H1 (cell line): ENCODE measurements around the gene KLHL28. TPM values are rescaled to one million over a fixed set of nuclear protein-coding genes. Genes with fewer than 3 reads are reported as not detected.
A peak's percentile ranks its signal among the peaks of the same experiment; 100 is the strongest.

Experiments used
- CTCF ChIA-PET: fragments of 300-600 bp; sonication (Branson Sonifier 250); formaldehyde crosslinking; loops from one replicate; lab custom pipeline; 2021; ENCODE audit not compliant: partially characterized antibody; lab: Charles Lee
- POLR2A ChIA-PET: fragments of 300-600 bp; sonication (Branson Sonifier 250); formaldehyde crosslinking; loops from one replicate; lab custom pipeline; 2021; ENCODE audit warnings: inconsistent platforms; ENCODE audit not compliant: partially characterized antibody; lab: Charles Lee
- DNase-seq, 2 experiments: peaks; one replicate each; pipeline versions ENCODE4 v3.0.0 to v3.0.0-alpha.2; 2010 to 2022; ENCODE audit warnings: low spot score in 2 of 2, low read depth in 1 of 2, mixed read lengths in 1 of 2
- FAIRE-seq: peaks from 2 replicates; lab custom pipeline; 2011; peaks lifted over from hg19 to GRCh38; lab: Jason Lieb, UNC
- H2AFZ ChIP-seq: 2 replicates; pipeline ENCODE4 v1.8.1; 2012; ENCODE audit warnings: low read length, inconsistent platforms
- H2AK5ac ChIP-seq: 2 replicates; pipeline ENCODE4 v1.6.1; 2013; ENCODE audit warnings: low read depth, low read length
- H2BK120ac ChIP-seq: replicated peaks from 2 replicates; pipeline ENCODE3; 2013; ENCODE audit warnings: low read depth, low read length, inconsistent platforms
- H2BK12ac ChIP-seq: 2 replicates; pipeline ENCODE4 v1.6.1; 2013; ENCODE audit warnings: low read depth, low read length
- H2BK15ac ChIP-seq: 2 replicates; pipeline ENCODE4 v1.6.1; 2013; ENCODE audit warnings: low read length
- H2BK20ac ChIP-seq: 2 replicates; pipeline ENCODE4 v1.6.1; 2013; ENCODE audit warnings: low read length
- H2BK5ac ChIP-seq: 2 replicates; pipeline ENCODE4 v1.6.1; 2013; ENCODE audit warnings: low read depth, low read length
- H3K14ac ChIP-seq: 2 replicates; pipeline ENCODE4 v1.6.1; 2013; ENCODE audit warnings: inconsistent platforms; ENCODE audit not compliant: insufficient read length
- H3K18ac ChIP-seq: 2 replicates; pipeline ENCODE4 v1.6.1; 2013; ENCODE audit warnings: low read length; ENCODE audit errors: extremely low read depth
- H3K23ac ChIP-seq: 2 replicates; pipeline ENCODE4 v1.6.1; 2013; ENCODE audit warnings: inconsistent platforms; ENCODE audit not compliant: insufficient read length
- H3K23me2 ChIP-seq: 2 replicates; pipeline ENCODE4 v1.6.1; 2013; ENCODE audit warnings: low read depth, low read length
- H3K27ac ChIP-seq: 2 replicates; pipeline ENCODE4 v1.6.1; 2011; ENCODE audit warnings: low read depth, low read length, inconsistent platforms
- H3K27me3 ChIP-seq, 4 experiments: replicated peaks in 1 of 4; 1 replicate in 1 of 4; 2 replicates in 3 of 4; pipeline versions ENCODE4 v1.6.1 to v1.8.1; 2011 to 2013; ENCODE audit warnings: low read length in 3 of 4, mild to moderate bottlenecking in 3 of 4, inconsistent platforms in 2 of 4, mixed read lengths in 2 of 4, moderate library complexity in 1 of 4; ENCODE audit not compliant: control insufficient read depth in 3 of 4, insufficient read depth in 3 of 4; ENCODE audit errors: extremely low read depth in 1 of 4
- H3K36me3 ChIP-seq, 4 experiments: 2 replicates each; pipeline versions ENCODE4 v1.6.1 to v1.8.1; 2011 to 2013; ENCODE audit warnings: mild to moderate bottlenecking in 4 of 4, low read length in 3 of 4, moderate library complexity in 2 of 4, control low read depth in 1 of 4, inconsistent platforms in 1 of 4; ENCODE audit not compliant: insufficient read depth in 4 of 4, control insufficient read depth in 2 of 4
- H3K4ac ChIP-seq: replicated peaks from 2 replicates; pipeline ENCODE3; 2013; ENCODE audit warnings: low read length, low read depth, mixed read lengths, inconsistent platforms; ENCODE audit not compliant: insufficient read length
- H3K4me1 ChIP-seq, 4 experiments: replicated peaks in 1 of 4; 1 replicate in 1 of 4; 2 replicates in 3 of 4; pipeline versions ENCODE4 v1.6.1 to v1.8.1; 2011 to 2013; ENCODE audit warnings: low read length in 3 of 4, inconsistent platforms in 2 of 4, mixed read lengths in 1 of 4; ENCODE audit not compliant: insufficient read depth in 4 of 4, control insufficient read depth in 3 of 4
- H3K4me2 ChIP-seq, 2 experiments: 2 replicates each; pipeline versions ENCODE4 v1.6.1 to v1.8.1; 2011 to 2013; ENCODE audit warnings: low read depth in 2 of 2, low read length in 2 of 2, control low read depth in 1 of 2, inconsistent platforms in 1 of 2, mild to moderate bottlenecking in 1 of 2; ENCODE audit not compliant: insufficient read depth in 1 of 2
- H3K4me3 ChIP-seq, 4 experiments: fragments of 200-600, 300-600 bp in 1 of 4; sonication (generic), shearing (Covaris generic), sonication (Bioruptor Twin) in 1 of 4; 2 replicates each; pipeline versions ENCODE4 v1.5.1 to v1.8.1; 2011 to 2016; ENCODE audit warnings: low read length in 4 of 4, low read depth in 3 of 4, control low read depth in 2 of 4, inconsistent platforms in 2 of 4, mild to moderate bottlenecking in 2 of 4, mixed read lengths in 1 of 4, moderate library complexity in 1 of 4; ENCODE audit not compliant: insufficient read depth in 2 of 4; ENCODE audit errors: extremely low read depth in 1 of 4
- H3K56ac ChIP-seq: replicated peaks from 2 replicates; pipeline ENCODE3; 2013; ENCODE audit warnings: low read depth, mild to moderate bottlenecking, mixed read lengths, low read length, inconsistent platforms; ENCODE audit not compliant: insufficient read length
- H3K79me1 ChIP-seq: 2 replicates; pipeline ENCODE4 v1.6.1; 2013; ENCODE audit warnings: low read depth, low read length, control low read depth
- H3K79me2 ChIP-seq, 2 experiments: 2 replicates each; pipeline versions ENCODE4 v1.6.1 to v1.8.1; 2012 to 2013; ENCODE audit warnings: low read length in 2 of 2, mild to moderate bottlenecking in 2 of 2, inconsistent platforms in 1 of 2; ENCODE audit not compliant: insufficient read depth in 2 of 2, control insufficient read depth in 1 of 2
- H3K9ac ChIP-seq, 4 experiments: replicated peaks in 1 of 4; 1 replicate in 1 of 4; 2 replicates in 3 of 4; pipeline versions ENCODE4 v1.6.1 to v1.8.1; 2011 to 2013; ENCODE audit warnings: low read depth in 3 of 4, low read length in 3 of 4, control low read depth in 2 of 4, mild to moderate bottlenecking in 2 of 4, moderate library complexity in 2 of 4, inconsistent platforms in 1 of 4; ENCODE audit errors: extremely low read depth in 1 of 4
- H3K9me3 ChIP-seq, 2 experiments: 2 replicates each; pipeline versions ENCODE4 v1.6.1 to v1.8.1; 2012 to 2013; ENCODE audit warnings: mild to moderate bottlenecking in 2 of 2, moderate library complexity in 2 of 2, control low read depth in 1 of 2, inconsistent platforms in 1 of 2, low read depth in 1 of 2, low read length in 1 of 2, mixed read lengths in 1 of 2; ENCODE audit not compliant: insufficient read depth in 2 of 2
- H4K20me1 ChIP-seq, 2 experiments: replicated peaks in 1 of 2; 2 replicates each; pipeline versions ENCODE3 to v1.8.1; 2011 to 2013; ENCODE audit warnings: inconsistent platforms in 2 of 2, low read length in 2 of 2, mild to moderate bottlenecking in 1 of 2; ENCODE audit not compliant: insufficient read depth in 2 of 2, control insufficient read depth in 1 of 2
- H4K5ac ChIP-seq: 2 replicates; pipeline ENCODE4 v1.6.1; 2013; ENCODE audit warnings: low read length, low read depth, mixed read lengths, inconsistent platforms; ENCODE audit not compliant: insufficient read length
- H4K8ac ChIP-seq: 2 replicates; pipeline ENCODE4 v1.8.0; 2013; ENCODE audit warnings: mild to moderate bottlenecking, moderate library complexity, low read length, inconsistent platforms; ENCODE audit not compliant: insufficient read depth; ENCODE audit errors: extremely low read depth
- H4K91ac ChIP-seq: replicated peaks from 2 replicates; pipeline ENCODE3; 2013; ENCODE audit warnings: low read length, mixed read lengths, inconsistent platforms; ENCODE audit not compliant: insufficient read length
- BRCA1 ChIP-seq: IDR thresholded peaks from 2 replicates; pipeline ENCODE4 v1.6.1; 2012; ENCODE audit warnings: low read depth, low read length, improper control_type of control experiment
- EP300 ChIP-seq, 2 experiments: IDR thresholded peaks; 1 replicate in 1 of 2; 2 replicates in 1 of 2; pipeline ENCODE4 v1.6.1; 2011 to 2012; ENCODE audit warnings: low read depth in 2 of 2, low read length in 2 of 2, mild to moderate bottlenecking in 2 of 2, borderline replicate concordance in 1 of 2, inconsistent platforms in 1 of 2, moderate library complexity in 1 of 2
- SP1 ChIP-seq: IDR thresholded peaks from 2 replicates; pipeline ENCODE4 v1.6.1; 2011; ENCODE audit warnings: low read depth, low read length
- SRF ChIP-seq: IDR thresholded peaks from 2 replicates; pipeline ENCODE4 v1.6.1; 2011; ENCODE audit warnings: mild to moderate bottlenecking, low read depth, low read length, moderate library complexity
- USF2 ChIP-seq: IDR thresholded peaks from 2 replicates; pipeline ENCODE4 v1.6.1; 2011; ENCODE audit warnings: low read length, improper control_type of control experiment
- ZNF274 ChIP-seq: IDR thresholded peaks from 2 replicates; pipeline ENCODE4 v1.7.0; 2012; ENCODE audit warnings: low read length, borderline replicate concordance; ENCODE audit errors: extremely low read depth
- WGBS, 2 experiments: shearing (Covaris generic) in 1 of 2; methylation state at CpG; one replicate each; pipeline versions ENCODE4 v1.1.6 to v1.1.7; 2013 to 2015; ENCODE audit warnings: low lambda C conversion rate in 2 of 2, mixed read lengths in 2 of 2, inconsistent platforms in 1 of 2, low coverage in 1 of 2, missing lambda C conversion rate in 1 of 2; ENCODE audit not compliant: insufficient replicate concordance in 2 of 2, insufficient coverage in 1 of 2, insufficient read length in 1 of 2; ENCODE audit errors: extremely low coverage in 1 of 2, missing lambda C conversion rate in 1 of 2; 5-methylcytosine and 5-hydroxymethylcytosine counted together
- polyA plus RNA-seq, 7 experiments: library from polyadenylated mRNA; depleted of rRNA in 3 of 7; stranded (reverse) in 5 of 7; unstranded in 2 of 7; fragments of >200 nt in 5 of 7; fragments of 200-250 nt in 2 of 7; gene quantifications; 1 replicate in 5 of 7; 2 replicates in 1 of 7; 4 replicates in 1 of 7; pipeline versions ENCODE4 v1.2.1 to v1.2.3, GENCODE V29; 2011 to 2013; ENCODE audit warnings: missing spikeins in 2 of 7, mixed read lengths in 2 of 7
- total RNA-seq: library from RNA; stranded (reverse); fragmentation: NEBNext Ultra II Directional; extraction: Animal tissue kit (Norgen Biotek cat#: 25700); gene quantifications from 2 replicates; pipeline ENCODE4 v1.2.1, GENCODE V29; 2021

KLHL28 gene
- total and polyA plus RNA-seq, 2 of the 8 experiments (the other 6 are each of a cell fraction or from before 2014, with no cell fraction given): 3.3 to 10.5 TPM

- H4K5ac ChIP-seq: no peak overlapping the region
- H4K20me1 ChIP-seq: peaks cover 0 to 7% of the 10 kb centered on the region in 2 experiments
- H3K79me1 ChIP-seq: no peaks in the 10 kb centered on the region; the same call in none of the 2 replicates
- H2BK20ac ChIP-seq: no peak overlapping the region
- H3K4ac ChIP-seq: no peak overlapping the region
- no peak for TF ChIP-seq ZNF274
- no peak for TF ChIP-seq SRF
- no peak for TF ChIP-seq EP300 (IDR thresholded peaks at IDR 0.05; ENCODE audit: borderline replicate concordance in 1 of 2, low read depth in 2 of 2, low read length in 2 of 2)
- no peak for TF ChIP-seq USF2
- no peak for TF ChIP-seq BRCA1
- TF ChIP-seq SP1: no peak
- TF ChIP-seq, all 59 proteins: peak for 0
- 2% methylated on average over 3 of the region's 3 CpGs; no CpG with 5 or more reads in 1 of the 2 experiments for WGBS, 2 experiments
- peak overlapping the region; percentile 84 to 98 (median 94); a peak in 7 of 8 replicates for H3K4me3 ChIP-seq
- POLR2A ChIA-PET: interaction anchor here (0.9 kb wide), 1 partner anchor 174 kb away, joined by 3 read pairs; the partner anchor contains the start of gene FKBP3
- no peak overlapping the region for H2AK5ac ChIP-seq
- no peak overlapping the region for H2AFZ ChIP-seq
- no peak overlapping the region for H2BK5ac ChIP-seq
- no peak overlapping the region for H3K23ac ChIP-seq
- H3K14ac ChIP-seq: no peak overlapping the region
- H3K27ac ChIP-seq: no peak overlapping the region
- CTCF ChIA-PET: interaction anchor here (1.3 kb wide), 1 partner anchor 47 kb away, joined by 5 read pairs; no protein-coding TSS in a partner anchor
- H3K56ac ChIP-seq: no peak overlapping the region
- H3K9me3 ChIP-seq: no peaks in the 10 kb centered on the region
- H3K9ac ChIP-seq: peak overlapping the region in 2 of 4 experiments; percentile 63 to 91; a peak in 2 of 7 replicates
- H2BK12ac ChIP-seq: no peak overlapping the region
- no peak overlapping the region for H2BK120ac ChIP-seq
- H3K23me2 ChIP-seq: peaks cover 13% of the 10 kb centered on the region
- H3K27me3 ChIP-seq: no peaks in the 10 kb centered on the region
- FAIRE-seq (no peak), DNase-seq (no peak)
- no peak overlapping the region for H2BK15ac ChIP-seq
- H3K79me2 ChIP-seq: peaks cover 8 to 86% of the 10 kb centered on the region in 2 experiments
- no peak overlapping the region for H4K91ac ChIP-seq
- H4K8ac ChIP-seq: no peak overlapping the region
- peak overlapping the region; percentile 73 to 92 for H3K4me2 ChIP-seq
- H3K36me3 ChIP-seq: no peaks in the 10 kb centered on the region
- H3K4me1 ChIP-seq: peaks cover 0 to 6% (median 3%) of the 10 kb centered on the region in 4 experiments; a peak in 2 of 7 replicates
- H3K18ac ChIP-seq: no peak overlapping the region
Measured at GRCh38 chr14:44960646-44961045, 1.1 kb downstream of the KLHL28 start.
